Measurements from ENCODE around the gene NRG3. TPM values are rescaled to one million over a fixed set of nuclear protein-coding genes. Genes with fewer than 3 reads are reported as not detected.

Gene NRG3
- total and polyA plus RNA-seq, 12 donors: 0.03 to 0.73 (median 0.13) TPM; not detected in 5

- intact Hi-C loops (cut with DNase I): no loop called here
- Histone ChIP-seq H3K9me3 (peaks cover 0 to 7% (median 0%) of the 10 kb centered on the region in 11 donors), H3K27ac (no peak overlapping the region), H3K36me3 (no peaks in the 10 kb centered on the region), H3K4me1 (no peaks in the 10 kb centered on the region), H3K27me3 (no peaks in the 10 kb centered on the region), H3K4me3 (no peak overlapping the region)
- TF ChIP-seq CTCF (IDR thresholded peaks at IDR 0.05): no peak
- WGBS, 2 donors: 86 to 91% methylated on average over 3 of the region's 3 CpGs
- ATAC-seq (no peak), DNase-seq (no peak)
Observed at GRCh38 chr10:82847242-82847641, 972.2 kb downstream of the NRG3 start.

- no peak overlapping the region for H3K27ac ChIP-seq
- TF ChIP-seq CTCF (IDR thresholded peaks at IDR 0.05): no peak
- WGBS, 2 donors: 48 to 61% methylated on average over 4 of the region's 4 CpGs
- ATAC-seq (no peak), DNase-seq (no peak)
- intact Hi-C loops (cut with DNase I): no loop called here
- H3K4me1 ChIP-seq: no peaks in the 10 kb centered on the region
- H3K9me3 ChIP-seq: peaks cover 0 to 3% (median 0%) of the 10 kb centered on the region in 11 donors
- H3K27me3 ChIP-seq: no peaks in the 10 kb centered on the region
- no peaks in the 10 kb centered on the region for H3K36me3 ChIP-seq
- H3K4me3 ChIP-seq: no peak overlapping the region
Observed at GRCh38 chr10:82850191-82850590, 975.2 kb downstream of the NRG3 start.

GRCh38 chr10:82856957-82857613 lies 982.1 kb downstream of the NRG3 start:
- no peak for TF ChIP-seq CTCF (IDR thresholded peaks at IDR 0.05)
- peaks cover 0 to 4% (median 0%) of the 10 kb centered on the region in 7 donors for H3K27me3 ChIP-seq
- no peaks in the 10 kb centered on the region for H3K36me3 ChIP-seq
- DNase-seq (no peak), ATAC-seq (no peak)
- WGBS, 2 donors: 72% methylated on average over 3 of the region's 3 CpGs
- H3K4me3 ChIP-seq: no peak overlapping the region
- peaks cover 0 to 2% (median 0%) of the 10 kb centered on the region in 11 donors for H3K9me3 ChIP-seq
- intact Hi-C loops (cut with DNase I): no loop called here
- H3K4me1 ChIP-seq: no peaks in the 10 kb centered on the region
- no peak overlapping the region for H3K27ac ChIP-seq

- no peak for ATAC-seq
- Histone ChIP-seq H3K9me3 (peaks cover 0 to 2% (median 0%) of the 10 kb centered on the region in 11 donors), H3K27ac (no peak overlapping the region), H3K36me3 (no peaks in the 10 kb centered on the region), H3K4me1 (no peaks in the 10 kb centered on the region), H3K4me3 (no peak overlapping the region), H3K27me3 (peaks cover 0 to 4% (median 0%) of the 10 kb centered on the region in 7 donors)
- no peak for TF ChIP-seq CTCF (IDR thresholded peaks at IDR 0.05)
- intact Hi-C loops (cut with DNase I): no loop called here
- no peak for DNase-seq
- 66 to 78% methylated on average over 2 of the region's 2 CpGs for WGBS, 2 donors
Observed at GRCh38 chr10:82861889-82862288, 986.9 kb downstream of the NRG3 start.

All from heart right ventricle (tissue), 16 donors.